SK-N-SH treated with all-trans-retinoic acid at 6 μM for 48 hours (cell line): ENCODE measurements around the gene KMT2D.

Source experiments
- ATAC-seq: fragments of 200-7000 bp; cut with Tn5 transposase; 3 replicates; pipeline ENCODE4 v1.9.1; 2020; ENCODE audit warnings: mild to moderate bottlenecking, moderate library complexity
- ARNTL ChIP-seq: fragments of 450-650 bp; formaldehyde crosslinking; IDR thresholded peaks from 2 replicates; pipeline ENCODE4 v1.5.0; 2020; ENCODE audit warnings: low read depth, mild to moderate bottlenecking, moderate library complexity, borderline replicate concordance
- BACH2 ChIP-seq: fragments of 250-450 bp; sonication (Bioruptor Pico); IDR thresholded peaks from 2 replicates; pipeline ENCODE4 v1.9.0; 2021; ENCODE audit warnings: mild to moderate bottlenecking, borderline replicate concordance
- CSDC2 ChIP-seq: fragments of 250-450 bp; sonication (Bioruptor Pico); IDR thresholded peaks from 2 replicates; pipeline ENCODE4 v1.5.0; 2020; ENCODE audit warnings: mild to moderate bottlenecking, moderate library complexity
- ISL1 ChIP-seq: fragments of 250-450 bp; sonication (Bioruptor Pico); IDR thresholded peaks from 2 replicates; pipeline ENCODE4 v2.1.2; 2022; ENCODE audit warnings: mild to moderate bottlenecking, moderate library complexity
- OSR1 ChIP-seq: fragments of 250-450 bp; sonication (Bioruptor Pico); IDR thresholded peaks from 2 replicates; pipeline ENCODE4 v1.8.0; 2022; ENCODE audit warnings: moderate library complexity, mild to moderate bottlenecking, inconsistent platforms
- PPARA ChIP-seq: fragments of 250-450 bp; sonication (Bioruptor Pico); IDR thresholded peaks from 2 replicates; pipeline ENCODE4 v1.5.0; 2020; ENCODE audit warnings: mild to moderate bottlenecking, borderline replicate concordance
- RARB ChIP-seq: fragments of 250-450 bp; sonication (Bioruptor Pico); IDR thresholded peaks from 2 replicates; pipeline ENCODE4 v1.8.0; 2021; ENCODE audit warnings: mild to moderate bottlenecking, moderate library complexity
- SNAI2 ChIP-seq: fragments of 250-450 bp; sonication (Bioruptor Pico); IDR thresholded peaks from 2 replicates; pipeline ENCODE4 v1.5.0; 2020; ENCODE audit warnings: mild to moderate bottlenecking, moderate library complexity
- TCF4 ChIP-seq: fragments of 250-450 bp; sonication (Bioruptor Pico); IDR thresholded peaks from 2 replicates; pipeline ENCODE4 v1.8.0; 2021; ENCODE audit warnings: mild to moderate bottlenecking, moderate library complexity, borderline replicate concordance
- TOX ChIP-seq: fragments of 250-450 bp; sonication (Bioruptor Pico); IDR thresholded peaks from 2 replicates; pipeline ENCODE4 v1.8.0; 2021; ENCODE audit warnings: mild to moderate bottlenecking, moderate library complexity, borderline replicate concordance
- ZC3H10 ChIP-seq: fragments of 250-450 bp; sonication (Bioruptor Pico); IDR thresholded peaks from 2 replicates; pipeline ENCODE4 v1.5.1; 2021; ENCODE audit warnings: mild to moderate bottlenecking, moderate library complexity
- ZFP3 ChIP-seq: fragments of 250-450 bp; sonication (Bioruptor Pico); IDR thresholded peaks from 2 replicates; pipeline ENCODE4 v1.5.0; 2020; ENCODE audit warnings: mild to moderate bottlenecking, moderate library complexity
- ZNF565 ChIP-seq: fragments of 450-650 bp; formaldehyde crosslinking; conservative IDR thresholded peaks from 2 replicates; pipeline ENCODE4 v1.5.0; 2020; ENCODE audit warnings: low read depth, mild to moderate bottlenecking, moderate library complexity
- ZNF70 ChIP-seq: fragments of 450-650 bp; formaldehyde crosslinking; IDR thresholded peaks from 2 replicates; pipeline ENCODE4 v1.5.0; 2020; ENCODE audit warnings: mild to moderate bottlenecking, moderate library complexity
- ZNF8 ChIP-seq: fragments of 450-650 bp; formaldehyde crosslinking; IDR thresholded peaks from 2 replicates; pipeline ENCODE4 v1.5.0; 2020; ENCODE audit warnings: mild to moderate bottlenecking, moderate library complexity
- TF ChIP-seq, protein P1 (sequence below): fragments of 250-450 bp; sonication (Bioruptor Pico); IDR thresholded peaks from 2 replicates; pipeline ENCODE4 v1.5.0; 2020; ENCODE audit warnings: mild to moderate bottlenecking, moderate library complexity
- TF ChIP-seq, protein P2 (sequence below): fragments of 250-450 bp; sonication (Bioruptor Pico); IDR thresholded peaks from 2 replicates; pipeline ENCODE4 v1.8.0; 2021; ENCODE audit warnings: low read depth, mild to moderate bottlenecking, moderate library complexity, borderline replicate concordance
- TF ChIP-seq, protein P3 (sequence below): fragments of 250-450 bp; sonication (Bioruptor Pico); IDR thresholded peaks from 2 replicates; pipeline ENCODE4 v1.8.0; 2020; ENCODE audit warnings: mild to moderate bottlenecking, moderate library complexity, borderline replicate concordance
- TF ChIP-seq, protein P4 (sequence below): fragments of 250-450 bp; sonication (Bioruptor Pico); IDR thresholded peaks from 2 replicates; pipeline ENCODE4 v1.5.1; 2020; ENCODE audit warnings: low read depth, mild to moderate bottlenecking, moderate library complexity

The KMT2D gene

DNA sequence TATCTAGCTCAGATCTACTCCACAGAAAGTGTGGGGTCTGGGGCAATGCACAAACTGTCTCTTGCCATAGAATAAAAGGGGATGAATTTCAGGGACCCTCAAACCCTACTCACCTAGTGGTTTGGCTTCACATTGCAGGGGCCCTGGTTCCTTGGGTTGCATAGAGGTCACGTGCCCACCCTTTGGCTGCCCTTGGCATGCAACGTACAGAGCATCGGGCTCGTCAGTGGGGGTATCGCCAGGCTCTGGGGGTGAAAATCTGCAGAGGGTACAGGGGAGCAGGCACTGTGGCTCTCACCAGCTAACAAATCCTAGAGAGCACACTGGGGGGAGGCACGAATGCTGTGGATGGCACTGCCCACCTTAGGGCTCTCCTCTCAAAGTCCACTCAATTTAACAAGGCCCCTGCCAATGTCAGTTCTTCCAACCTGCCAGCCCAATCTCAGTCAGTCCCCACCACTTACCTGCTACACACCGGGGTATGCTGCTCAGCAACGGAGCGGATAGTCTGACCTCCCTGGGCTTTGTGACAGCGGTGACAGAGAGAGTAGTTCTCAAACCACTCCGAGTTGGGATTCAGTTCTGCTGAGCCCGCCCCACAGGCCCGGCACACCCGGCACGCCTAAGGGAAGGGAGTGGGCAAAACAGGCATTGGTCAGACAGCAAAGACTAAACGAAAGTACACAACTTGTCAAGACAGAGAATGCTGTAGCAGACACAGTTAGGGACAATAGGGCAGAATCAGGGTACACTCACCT lies 8.0 kb downstream of the KMT2D start (continued):
- TF ChIP-seq, protein P1, sequence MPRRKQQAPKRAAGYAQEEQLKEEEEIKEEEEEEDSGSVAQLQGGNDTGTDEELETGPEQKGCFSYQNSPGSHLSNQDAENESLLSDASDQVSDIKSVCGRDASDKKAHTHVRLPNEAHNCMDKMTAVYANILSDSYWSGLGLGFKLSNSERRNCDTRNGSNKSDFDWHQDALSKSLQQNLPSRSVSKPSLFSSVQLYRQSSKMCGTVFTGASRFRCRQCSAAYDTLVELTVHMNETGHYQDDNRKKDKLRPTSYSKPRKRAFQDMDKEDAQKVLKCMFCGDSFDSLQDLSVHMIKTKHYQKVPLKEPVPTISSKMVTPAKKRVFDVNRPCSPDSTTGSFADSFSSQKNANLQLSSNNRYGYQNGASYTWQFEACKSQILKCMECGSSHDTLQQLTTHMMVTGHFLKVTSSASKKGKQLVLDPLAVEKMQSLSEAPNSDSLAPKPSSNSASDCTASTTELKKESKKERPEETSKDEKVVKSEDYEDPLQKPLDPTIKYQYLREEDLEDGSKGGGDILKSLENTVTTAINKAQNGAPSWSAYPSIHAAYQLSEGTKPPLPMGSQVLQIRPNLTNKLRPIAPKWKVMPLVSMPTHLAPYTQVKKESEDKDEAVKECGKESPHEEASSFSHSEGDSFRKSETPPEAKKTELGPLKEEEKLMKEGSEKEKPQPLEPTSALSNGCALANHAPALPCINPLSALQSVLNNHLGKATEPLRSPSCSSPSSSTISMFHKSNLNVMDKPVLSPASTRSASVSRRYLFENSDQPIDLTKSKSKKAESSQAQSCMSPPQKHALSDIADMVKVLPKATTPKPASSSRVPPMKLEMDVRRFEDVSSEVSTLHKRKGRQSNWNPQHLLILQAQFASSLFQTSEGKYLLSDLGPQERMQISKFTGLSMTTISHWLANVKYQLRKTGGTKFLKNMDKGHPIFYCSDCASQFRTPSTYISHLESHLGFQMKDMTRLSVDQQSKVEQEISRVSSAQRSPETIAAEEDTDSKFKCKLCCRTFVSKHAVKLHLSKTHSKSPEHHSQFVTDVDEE (CRISPR knock-in tag): no peak
- TF ChIP-seq RARB (no peak), CSDC2 (CRISPR knock-in tag) (no peak)
- TF ChIP-seq, protein P2, sequence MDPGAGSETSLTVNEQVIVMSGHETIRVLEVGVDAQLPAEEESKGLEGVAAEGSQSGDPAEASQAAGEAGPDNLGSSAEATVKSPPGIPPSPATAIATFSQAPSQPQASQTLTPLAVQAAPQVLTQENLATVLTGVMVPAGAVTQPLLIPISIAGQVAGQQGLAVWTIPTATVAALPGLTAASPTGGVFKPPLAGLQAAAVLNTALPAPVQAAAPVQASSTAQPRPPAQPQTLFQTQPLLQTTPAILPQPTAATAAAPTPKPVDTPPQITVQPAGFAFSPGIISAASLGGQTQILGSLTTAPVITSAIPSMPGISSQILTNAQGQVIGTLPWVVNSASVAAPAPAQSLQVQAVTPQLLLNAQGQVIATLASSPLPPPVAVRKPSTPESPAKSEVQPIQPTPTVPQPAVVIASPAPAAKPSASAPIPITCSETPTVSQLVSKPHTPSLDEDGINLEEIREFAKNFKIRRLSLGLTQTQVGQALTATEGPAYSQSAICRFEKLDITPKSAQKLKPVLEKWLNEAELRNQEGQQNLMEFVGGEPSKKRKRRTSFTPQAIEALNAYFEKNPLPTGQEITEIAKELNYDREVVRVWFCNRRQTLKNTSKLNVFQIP (CRISPR knock-in tag): no peak

DNA sequence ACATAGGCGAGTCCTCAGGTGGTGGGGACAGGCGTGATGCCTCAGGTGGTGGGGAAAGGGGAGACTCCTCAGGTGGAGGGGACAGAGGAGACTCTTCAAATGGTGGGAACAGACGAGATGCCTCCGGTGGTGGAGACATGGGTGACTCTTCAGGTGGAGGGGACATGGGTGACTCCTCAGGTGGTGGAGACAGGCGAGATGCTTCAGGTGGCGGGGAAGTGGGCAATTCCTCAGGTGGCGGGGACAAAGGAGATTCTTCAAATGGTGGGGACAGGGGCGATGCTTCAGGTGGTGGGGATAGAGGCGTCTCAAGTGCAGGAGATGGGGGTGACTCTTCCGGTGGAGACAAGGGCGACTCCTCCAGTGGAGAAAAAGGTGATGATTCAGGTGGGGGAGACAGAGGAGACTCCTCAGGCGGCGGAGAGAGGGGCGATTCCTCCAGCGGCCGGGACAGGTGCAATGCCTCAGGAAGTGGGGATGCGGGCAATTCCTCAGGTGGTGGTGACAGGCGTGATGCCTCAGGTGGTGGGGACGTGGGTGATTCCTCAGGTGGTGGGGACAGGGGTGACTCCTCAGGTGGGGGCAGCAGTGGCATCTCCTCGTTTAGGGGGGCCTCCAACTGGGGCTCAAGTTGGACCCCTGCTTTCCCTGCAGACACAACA lies 8.7 kb downstream of the KMT2D start:
- TF ChIP-seq ARNTL (CRISPR knock-in tag) (no peak), RARB (no peak), ZNF70 (no peak), ISL1 (CRISPR knock-in tag) (no peak), SNAI2 (CRISPR knock-in tag) (no peak), ZC3H10 (CRISPR knock-in tag) (no peak), PPARA (no peak), TCF4 (CRISPR knock-in tag) (no peak), BACH2 (no peak), ZFP3 (CRISPR knock-in tag) (no peak), TOX (CRISPR knock-in tag) (no peak), ZNF8 (no peak), OSR1 (CRISPR knock-in tag) (no peak), ZNF565 (CRISPR knock-in tag) (no peak)
- TF ChIP-seq, protein P3, sequence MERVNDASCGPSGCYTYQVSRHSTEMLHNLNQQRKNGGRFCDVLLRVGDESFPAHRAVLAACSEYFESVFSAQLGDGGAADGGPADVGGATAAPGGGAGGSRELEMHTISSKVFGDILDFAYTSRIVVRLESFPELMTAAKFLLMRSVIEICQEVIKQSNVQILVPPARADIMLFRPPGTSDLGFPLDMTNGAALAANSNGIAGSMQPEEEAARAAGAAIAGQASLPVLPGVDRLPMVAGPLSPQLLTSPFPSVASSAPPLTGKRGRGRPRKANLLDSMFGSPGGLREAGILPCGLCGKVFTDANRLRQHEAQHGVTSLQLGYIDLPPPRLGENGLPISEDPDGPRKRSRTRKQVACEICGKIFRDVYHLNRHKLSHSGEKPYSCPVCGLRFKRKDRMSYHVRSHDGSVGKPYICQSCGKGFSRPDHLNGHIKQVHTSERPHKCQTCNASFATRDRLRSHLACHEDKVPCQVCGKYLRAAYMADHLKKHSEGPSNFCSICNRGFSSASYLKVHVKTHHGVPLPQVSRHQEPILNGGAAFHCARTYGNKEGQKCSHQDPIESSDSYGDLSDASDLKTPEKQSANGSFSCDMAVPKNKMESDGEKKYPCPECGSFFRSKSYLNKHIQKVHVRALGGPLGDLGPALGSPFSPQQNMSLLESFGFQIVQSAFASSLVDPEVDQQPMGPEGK (CRISPR knock-in tag): no peak
- TF ChIP-seq, protein P4, sequence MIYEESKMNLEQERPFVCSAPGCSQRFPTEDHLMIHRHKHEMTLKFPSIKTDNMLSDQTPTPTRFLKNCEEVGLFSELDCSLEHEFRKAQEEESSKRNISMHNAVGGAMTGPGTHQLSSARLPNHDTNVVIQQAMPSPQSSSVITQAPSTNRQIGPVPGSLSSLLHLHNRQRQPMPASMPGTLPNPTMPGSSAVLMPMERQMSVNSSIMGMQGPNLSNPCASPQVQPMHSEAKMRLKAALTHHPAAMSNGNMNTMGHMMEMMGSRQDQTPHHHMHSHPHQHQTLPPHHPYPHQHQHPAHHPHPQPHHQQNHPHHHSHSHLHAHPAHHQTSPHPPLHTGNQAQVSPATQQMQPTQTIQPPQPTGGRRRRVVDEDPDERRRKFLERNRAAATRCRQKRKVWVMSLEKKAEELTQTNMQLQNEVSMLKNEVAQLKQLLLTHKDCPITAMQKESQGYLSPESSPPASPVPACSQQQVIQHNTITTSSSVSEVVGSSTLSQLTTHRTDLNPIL: no peak
- TF ChIP-seq, protein P1 (CRISPR knock-in tag): no peak
- TF ChIP-seq, protein P2 (CRISPR knock-in tag): no peak
- TF ChIP-seq, all 23 proteins: peak for 0
- ATAC-seq: no peak
